Endothelial cell of umbilical vein (primary cell): ENCODE results near the gene SFTPB. TPM values are rescaled to one million over a fixed set of nuclear protein-coding genes. Genes with fewer than 3 reads are reported as not detected.

ENCODE experiments used
- BruUV-seq: library from RNA; stranded (reverse); fragments of 400-500 nt; replicated peaks from 2 replicates; lab custom pipeline; 2021; lab: Mats Ljungman, UMichigan
- CTCF ChIA-PET: fragments of 300-600, 350-600 bp; sonication (Branson Sonifier 250); formaldehyde crosslinking; loops from one replicate; lab custom pipeline; 2021; ENCODE audit warnings: antibody characterized with exemption, inconsistent platforms; lab: Charles Lee
- POLR2A ChIA-PET: fragments of 300-600, 350-600 bp; sonication (Branson Sonifier 250); formaldehyde crosslinking; loops from one replicate; lab custom pipeline; 2021; ENCODE audit warnings: antibody characterized with exemption, inconsistent platforms; lab: Charles Lee
- DNase-seq: peaks from one replicate; pipeline ENCODE4 v3.0.0-alpha.2; 2011; ENCODE audit warnings: low read depth, low spot score
- FAIRE-seq: peaks from 2 replicates; lab custom pipeline; 2011; peaks lifted over from hg19 to GRCh38; lab: Jason Lieb, UNC
- H2AFZ ChIP-seq: 2 replicates; pipeline ENCODE4 v1.6.0; 2012; ENCODE audit warnings: low read depth, low read length, control low read depth, inconsistent platforms
- H3K27ac ChIP-seq: 2 replicates; pipeline ENCODE4 v1.5.1; 2011; ENCODE audit warnings: low read depth, mild to moderate bottlenecking, control low read depth, low read length, moderate library complexity; ENCODE audit not compliant: insufficient read depth
- H3K27me3 ChIP-seq, 2 experiments: 2 replicates each; pipeline versions ENCODE4 v1.6.0 to v1.6.1; 2011; ENCODE audit warnings: low read length in 2 of 2, mixed read lengths in 1 of 2; ENCODE audit not compliant: control insufficient read depth in 2 of 2, insufficient read depth in 2 of 2
- H3K36me3 ChIP-seq, 2 experiments: 2 replicates in 1 of 2; 3 replicates in 1 of 2; pipeline ENCODE4 v1.5.1; 2011; ENCODE audit warnings: low read length in 2 of 2, mild to moderate bottlenecking in 1 of 2, moderate library complexity in 1 of 2; ENCODE audit not compliant: control insufficient read depth in 2 of 2, insufficient read depth in 2 of 2; ENCODE audit errors: extremely low read depth in 1 of 2
- H3K4me1 ChIP-seq: 3 replicates; pipeline ENCODE4 v1.5.1; 2011; ENCODE audit warnings: mild to moderate bottlenecking, low read length; ENCODE audit not compliant: control insufficient read depth, insufficient read depth; ENCODE audit errors: extremely low read depth
- H3K4me2 ChIP-seq: 2 replicates; pipeline ENCODE4 v1.6.1; 2011; ENCODE audit warnings: low read length, control low read depth, mixed read lengths; ENCODE audit not compliant: insufficient read depth
- H3K4me3 ChIP-seq, 3 experiments: fragments of 200-600 bp in 1 of 3; sonication (generic), shearing (Covaris generic) in 1 of 3; replicated peaks in 1 of 3; 2 replicates each; pipeline ENCODE4 v1.5.1; 2011 to 2016; ENCODE audit warnings: control low read depth in 3 of 3, low read length in 3 of 3, mild to moderate bottlenecking in 2 of 3, inconsistent platforms in 1 of 3, low read depth in 1 of 3, moderate library complexity in 1 of 3; ENCODE audit not compliant: insufficient read depth in 1 of 3
- H3K79me2 ChIP-seq: 2 replicates; pipeline ENCODE4 v1.6.0; 2012; ENCODE audit warnings: low read length, inconsistent platforms; ENCODE audit not compliant: control insufficient read depth, insufficient read depth
- H3K9ac ChIP-seq: replicated peaks from 2 replicates; pipeline ENCODE3; 2011; ENCODE audit warnings: low read length, control low read depth; ENCODE audit not compliant: insufficient read depth; ENCODE audit errors: extremely low read depth
- H3K9me1 ChIP-seq: replicated peaks from 3 replicates; pipeline ENCODE4 v1.6.0; 2011; ENCODE audit warnings: mild to moderate bottlenecking, low read length; ENCODE audit not compliant: control insufficient read depth, insufficient read depth; ENCODE audit errors: extremely low read depth
- H3K9me3 ChIP-seq: replicated peaks from 2 replicates; pipeline ENCODE4 v1.5.1; 2012; ENCODE audit warnings: low read length, inconsistent platforms; ENCODE audit not compliant: control insufficient read depth, insufficient read depth
- H4K20me1 ChIP-seq: replicated peaks from 2 replicates; pipeline ENCODE3; 2011; ENCODE audit warnings: mild to moderate bottlenecking, low read length; ENCODE audit not compliant: control insufficient read depth, insufficient read depth; ENCODE audit errors: extremely low read depth
- CTCF ChIP-seq, 2 donors: IDR thresholded peaks; 1 replicate in 1 of 2; 2 replicates in 1 of 2; pipeline ENCODE4 v1.5.1; 2011; ENCODE audit warnings: low read length in 2 of 2, mild to moderate bottlenecking in 2 of 2, moderate library complexity in 2 of 2, control low read depth in 1 of 2, inconsistent platforms in 1 of 2, low read depth in 1 of 2; ENCODE audit not compliant: insufficient read depth in 1 of 2; ENCODE audit errors: extremely low read depth in 1 of 2
- FOS ChIP-seq: IDR thresholded peaks from 2 replicates; pipeline ENCODE4 v1.6.1; 2011; ENCODE audit warnings: mild to moderate bottlenecking, low read length, moderate library complexity, borderline replicate concordance; ENCODE audit not compliant: insufficient read depth
- JUN ChIP-seq: IDR thresholded peaks from 2 replicates; pipeline ENCODE4 v1.6.1; 2011; ENCODE audit warnings: borderline replicate concordance, low read depth; ENCODE audit not compliant: insufficient read length, insufficient read depth
- MAX ChIP-seq: IDR thresholded peaks from 2 replicates; pipeline ENCODE4 v1.6.1; 2011; ENCODE audit not compliant: insufficient read depth, insufficient read length
- MYC ChIP-seq: IDR thresholded peaks from one replicate; pipeline ENCODE4 v1.6.1; 2011; ENCODE audit warnings: mild to moderate bottlenecking, low read depth, low read length
- POLR2A ChIP-seq: IDR thresholded peaks from 2 replicates; pipeline ENCODE4 v1.6.1; 2012; ENCODE audit warnings: low read depth, mild to moderate bottlenecking, control low read depth, low read length
- dilution Hi-C: fragments of 300-500 bp; cut with MboI; formaldehyde crosslinking; loops from one replicate; pipeline ENCODE4 v1.15.0; 2019; ENCODE audit warnings: low sequenced_read_pairs; ENCODE audit not compliant: extremely low pct_ligation_motif_present
- intact Hi-C: fragments of 100-400 bp; cut with micrococcal nuclease; formaldehyde crosslinking; loops from one replicate; pipeline ENCODE4 v1.10.0; 2022
- polyA plus RNA-seq, 4 experiments: library from polyadenylated mRNA; depleted of rRNA in 3 of 4; stranded (reverse) in 3 of 4; unstranded in 1 of 4; fragments of >200 nt; gene quantifications; 2 replicates each; pipeline versions ENCODE4 v1.2.1 to v1.2.3, GENCODE V29; 2011 to 2012; ENCODE audit warnings: missing spikeins in 1 of 4
- total RNA-seq: library from RNA; stranded (reverse); gene quantifications from 2 replicates; pipeline ENCODE4 v1.2.3, GENCODE V29; 2021

Gene SFTPB
- total and polyA plus RNA-seq, 2 donors (not counting 3 experiments of a cell fraction or from before 2014, with no cell fraction given): not detected

- intact Hi-C loops (no loop called here), dilution Hi-C loops (no loop called here)
- H3K36me3 ChIP-seq: no peaks in the 10 kb centered on the region
- H3K79me2 ChIP-seq: no peaks in the 10 kb centered on the region
- no peaks in the 10 kb centered on the region for H3K9me1 ChIP-seq
- TF ChIP-seq FOS (peak; percentile 2), JUN (no peak)
- no peaks in the 10 kb centered on the region for H3K27me3 ChIP-seq
- DNase-seq (no peak), FAIRE-seq (no peak)
- H3K27ac ChIP-seq: no peak overlapping the region
- H2AFZ ChIP-seq: no peak overlapping the region
- H3K4me2 ChIP-seq: no peak overlapping the region
- no peak overlapping the region for H3K4me3 ChIP-seq
- BruUV-seq: no TSS peak
- H4K20me1 ChIP-seq: no peaks in the 10 kb centered on the region
- H3K4me1 ChIP-seq: peaks cover 25% of the 10 kb centered on the region
- POLR2A ChIA-PET: no interaction called here
- CTCF ChIA-PET: interaction anchor here (0.7 to 4.0 kb wide), 5 partner anchors 24 to 48 kb away, joined by 3 to 103 read pairs (median 5); no protein-coding TSS in a partner anchor
- H3K9me3 ChIP-seq: no peaks in the 10 kb centered on the region
- H3K9ac ChIP-seq: no peak overlapping the region
Measured at GRCh38 chr2:85681372-85681763, 13.4 kb upstream of the SFTPB start.

- CTCF ChIA-PET: interaction anchor here (0.7 to 4.0 kb wide), 6 partner anchors 22 to 48 kb away, joined by 3 to 103 read pairs (median 6); no protein-coding TSS in a partner anchor
- no peak for TF ChIP-seq MAX
- no peak for TF ChIP-seq POLR2A
- peak; percentile 18 for TF ChIP-seq FOS
- no peak for TF ChIP-seq CTCF (IDR thresholded peaks at IDR 0.05; ENCODE audit: extremely low read depth in 1 of 2, insufficient read depth in 1 of 2, low read depth in 1 of 2, low read length in 2 of 2)
- no peak for TF ChIP-seq MYC
- H3K36me3 ChIP-seq: no peaks in the 10 kb centered on the region
- H3K9me3 ChIP-seq: no peaks in the 10 kb centered on the region
- no peak overlapping the region for H3K4me3 ChIP-seq
- BruUV-seq: no TSS peak
- POLR2A ChIA-PET: no interaction called here
- H3K9me1 ChIP-seq: no peaks in the 10 kb centered on the region
- H3K4me1 ChIP-seq: peaks cover 25% of the 10 kb centered on the region
- H3K9ac ChIP-seq: no peak overlapping the region
- DNase-seq: peak; percentile 21
- peak; percentile 69 for FAIRE-seq
- H3K27me3 ChIP-seq: no peaks in the 10 kb centered on the region
- H2AFZ ChIP-seq: no peak overlapping the region
- intact Hi-C loops (no loop called here), dilution Hi-C loops (no loop called here)
- no peak overlapping the region for H3K27ac ChIP-seq
- no peaks in the 10 kb centered on the region for H4K20me1 ChIP-seq
- H3K79me2 ChIP-seq: no peaks in the 10 kb centered on the region
- H3K4me2 ChIP-seq: no peak overlapping the region
Measured at GRCh38 chr2:85680707-85681371, 12.8 kb upstream of the SFTPB start.
